IMR-90 (cell line): Measurements from ENCODE around the gene MPL. TPM values are rescaled to one million over a fixed set of nuclear protein-coding genes. Genes with fewer than 3 reads are reported as not detected.

ENCODE experiments used
- ATAC-seq: fragments of 200-7000 bp; cut with Tn5 transposase; 2 replicates; pipeline ENCODE4 v1.9.1; 2020; ENCODE audit warnings: low read depth, mild to moderate bottlenecking, moderate library complexity
- BruUV-seq: library from RNA; stranded (reverse); fragments of 400-500 nt; replicated peaks from 2 replicates; lab custom pipeline; 2021; lab: Mats Ljungman, UMichigan
- CTCF ChIA-PET: fragments of 300-600 bp; formaldehyde crosslinking; extraction: SDS; loops from one replicate; lab custom pipeline; 2021; ENCODE audit warnings: antibody characterized with exemption; lab: Yijun Ruan, JAX
- POLR2A ChIA-PET: fragments of 300-600 bp; sonication (Branson Sonifier 250); formaldehyde crosslinking; loops from one replicate; lab custom pipeline; 2022; ENCODE audit warnings: antibody characterized with exemption; ENCODE audit not compliant: unreplicated experiment; lab: Charles Lee
- DNase-seq: peaks from one replicate; pipeline ENCODE4 v3.0.0; 2013
- H2AFZ ChIP-seq: replicated peaks from 2 replicates; pipeline ENCODE3; 2013; ENCODE audit warnings: low read length, mild to moderate bottlenecking; ENCODE audit not compliant: poor library complexity
- H2AK5ac ChIP-seq: 2 replicates; pipeline ENCODE4 v1.6.1; 2013; ENCODE audit warnings: low read depth, low read length, inconsistent platforms
- H2AK9ac ChIP-seq: replicated peaks from 2 replicates; pipeline ENCODE3; 2013; ENCODE audit warnings: mild to moderate bottlenecking, low read depth, low read length, moderate library complexity; ENCODE audit not compliant: poor library complexity
- H2BK120ac ChIP-seq: 2 replicates; pipeline ENCODE4 v1.6.1; 2013; ENCODE audit warnings: low read depth, low read length, inconsistent platforms
- H2BK15ac ChIP-seq: 3 replicates; pipeline ENCODE4 v1.6.1; 2013; ENCODE audit warnings: low read depth, low read length, inconsistent platforms
- H2BK20ac ChIP-seq: 2 replicates; pipeline ENCODE4 v1.6.1; 2013; ENCODE audit warnings: low read depth, mild to moderate bottlenecking, inconsistent platforms, low read length, moderate library complexity
- H2BK5ac ChIP-seq: 2 replicates; pipeline ENCODE4 v1.6.1; 2013; ENCODE audit warnings: mild to moderate bottlenecking, low read depth, low read length, inconsistent platforms; ENCODE audit not compliant: poor library complexity, severe bottlenecking
- H3K14ac ChIP-seq: replicated peaks from 2 replicates; pipeline ENCODE4 v1.6.1; 2013; ENCODE audit warnings: low read depth, low read length, inconsistent platforms
- H3K18ac ChIP-seq: 2 replicates; pipeline ENCODE4 v1.6.1; 2013; ENCODE audit warnings: low read depth, low read length, control low read depth
- H3K23ac ChIP-seq: 2 replicates; pipeline ENCODE4 v1.6.1; 2013; ENCODE audit warnings: low read depth, low read length, inconsistent platforms
- H3K27ac ChIP-seq: 2 replicates; pipeline ENCODE4 v1.5.1; 2013; ENCODE audit warnings: mild to moderate bottlenecking, control low read depth, low read length; ENCODE audit not compliant: insufficient read depth
- H3K27me3 ChIP-seq: 2 replicates; pipeline ENCODE4 v1.6.1; 2013; ENCODE audit warnings: low read length; ENCODE audit not compliant: control insufficient read depth, insufficient read depth
- H3K36me3 ChIP-seq: 2 replicates; pipeline ENCODE4 v1.6.1; 2013; ENCODE audit warnings: low read length, mixed read lengths; ENCODE audit not compliant: control insufficient read depth, insufficient read depth
- H3K4ac ChIP-seq: 2 replicates; pipeline ENCODE4 v1.6.1; 2013; ENCODE audit warnings: low read depth, low read length, inconsistent platforms
- H3K4me1 ChIP-seq: 2 replicates; pipeline ENCODE4 v1.6.1; 2013; ENCODE audit warnings: low read length, mixed read lengths; ENCODE audit not compliant: control insufficient read depth, insufficient read depth
- H3K4me2 ChIP-seq: 2 replicates; pipeline ENCODE4 v1.6.1; 2013; ENCODE audit warnings: low read depth, mild to moderate bottlenecking, control low read depth, low read length, moderate library complexity
- H3K4me3 ChIP-seq: 2 replicates; pipeline ENCODE4 v1.5.1; 2013; ENCODE audit warnings: low read depth, mild to moderate bottlenecking, control low read depth, low read length, moderate library complexity; ENCODE audit not compliant: insufficient read depth
- H3K56ac ChIP-seq: 2 replicates; pipeline ENCODE4 v1.6.1; 2013; ENCODE audit warnings: low read length, inconsistent platforms; ENCODE audit not compliant: insufficient read depth; ENCODE audit errors: extremely low read depth
- H3K79me1 ChIP-seq, 2 experiments: 2 replicates each; pipeline ENCODE4 v1.6.1; 2013; ENCODE audit warnings: low read length in 2 of 2, inconsistent platforms in 1 of 2, low read depth in 1 of 2
- H3K9ac ChIP-seq: 2 replicates; pipeline ENCODE4 v1.6.1; 2013; ENCODE audit warnings: low read depth, low read length, control low read depth
- H3K9me1 ChIP-seq: 2 replicates; pipeline ENCODE4 v1.6.1; 2013; ENCODE audit warnings: low read length, inconsistent platforms; ENCODE audit not compliant: insufficient read depth
- H3K9me3 ChIP-seq: 2 replicates; pipeline ENCODE4 v1.6.1; 2013; ENCODE audit warnings: low read length; ENCODE audit not compliant: control insufficient read depth, insufficient read depth
- H4K20me1 ChIP-seq: 2 replicates; pipeline ENCODE4 v1.6.1; 2013; ENCODE audit warnings: low read length, inconsistent platforms; ENCODE audit not compliant: insufficient read depth
- H4K5ac ChIP-seq: 2 replicates; pipeline ENCODE4 v1.6.1; 2013; ENCODE audit warnings: mild to moderate bottlenecking, low read depth, low read length, control low read depth
- H4K8ac ChIP-seq, 2 experiments: 2 replicates each; pipeline ENCODE4 v1.6.1; 2013; ENCODE audit warnings: low read depth in 2 of 2, low read length in 2 of 2, control low read depth in 1 of 2, inconsistent platforms in 1 of 2
- H4K91ac ChIP-seq: 2 replicates; pipeline ENCODE4 v1.6.1; 2013; ENCODE audit warnings: low read depth, low read length, inconsistent platforms; ENCODE audit not compliant: insufficient read depth
- BHLHE40 ChIP-seq: fragments of 150-350 bp; IDR thresholded peaks from 2 replicates; pipeline ENCODE4 v1.6.1; 2016; ENCODE audit warnings: mild to moderate bottlenecking, low read depth, low read length
- CHD1 ChIP-seq: IDR thresholded peaks from 2 replicates; pipeline ENCODE4 v1.6.1; 2012; ENCODE audit warnings: low read depth, low read length, improper control_type of control experiment
- CTCF ChIP-seq: conservative IDR thresholded peaks from 2 replicates; pipeline ENCODE4 v1.5.1; 2012; ENCODE audit warnings: mild to moderate bottlenecking, low read depth, low read length, improper control_type of control experiment
- WGBS, 2 experiments: methylation state at CpG; one replicate each; pipeline versions ENCODE4 v1.1.5 to v1.1.7; 2013; ENCODE audit warnings: missing lambda C conversion rate in 2 of 2; ENCODE audit not compliant: insufficient read length in 1 of 2; ENCODE audit errors: extremely low coverage in 2 of 2; 5-methylcytosine and 5-hydroxymethylcytosine counted together
- dilution Hi-C: fragments of 300-500 bp; cut with HindIII; formaldehyde crosslinking; loops from one replicate; pipeline ENCODE4 v1.14.3; 2018; ENCODE audit warnings: low sequenced_read_pairs; ENCODE audit not compliant: unreplicated experiment
- in situ Hi-C: fragments of 300-500 bp; cut with MboI; formaldehyde crosslinking; loops from 3 replicates; pipeline ENCODE4 v1.14.3; 2019; ENCODE audit warnings: low sequenced_read_pairs, inconsistent platforms, mixed read lengths
- intact Hi-C: fragments of 100-400 bp; cut with micrococcal nuclease; formaldehyde crosslinking; loops from 2 replicates; pipeline ENCODE4 v1.10.0; 2022
- polyA plus RNA-seq, 3 experiments: library from polyadenylated mRNA; depleted of rRNA; stranded (reverse); fragments of >200 nt; gene quantifications; 2 replicates each; pipeline ENCODE4 v1.2.3, GENCODE V29; 2012; ENCODE audit warnings: low replicate concordance in 1 of 3
- total RNA-seq: library from RNA; depleted of rRNA; stranded (reverse); fragments of >200 nt; gene quantifications from 2 replicates; pipeline ENCODE4 v1.2.3, GENCODE V29; 2012

Gene MPL
- total and polyA plus RNA-seq, 2 of the 4 experiments (the other 2 are of a cell fraction): 0.12 TPM; not detected in 1

- Histone ChIP-seq H4K5ac (peak overlapping the region; percentile 90), H3K9ac (peak overlapping the region; percentile 51), H4K91ac (peak overlapping the region; percentile 90), H3K18ac (peak overlapping the region; percentile 91), H3K4me1 (peaks cover 18% of the 10 kb centered on the region), H3K27me3 (0 out of 2 replicates have a peak, but pooled peaks cover 7% of the 10 kb centered on the region), H3K4me2 (peak overlapping the region; percentile 68), H2BK20ac (peak overlapping the region; percentile 88), H2AK5ac (peak overlapping the region; percentile 78), H2AFZ (peak overlapping the region; percentile 94), H4K8ac (peak overlapping the region; percentile 74 to 78), H3K14ac (peak overlapping the region; percentile 74), H3K9me3 (no peaks in the 10 kb centered on the region), H3K79me1 (no peaks in the 10 kb centered on the region), H3K4me3 (peak overlapping the region; percentile 19), H4K20me1 (peaks cover 3% of the 10 kb centered on the region; the same call in 1 of the 2 replicates), H3K27ac (peak overlapping the region; percentile 88), H3K23ac (peak overlapping the region; percentile 82; the same call in 1 of the 2 replicates), H3K4ac (peak overlapping the region; percentile 78), H3K36me3 (no peaks in the 10 kb centered on the region), H2AK9ac (peak overlapping the region; percentile 80), H3K56ac (no peak overlapping the region), H2BK15ac (peak overlapping the region; percentile 79; the same call in 2 of the 3 replicates), H2BK5ac (peak overlapping the region; percentile 55), H2BK120ac (peak overlapping the region; percentile 74), H3K9me1 (peaks cover 19% of the 10 kb centered on the region)
- BruUV-seq: no TSS peak
- in situ Hi-C loops: no loop called here
- ATAC-seq (peak; percentile 44), DNase-seq (no peak)
- ChIA-PET CTCF (interaction anchor here (0.6 to 1.5 kb wide), 2 partner anchors 9 to 19 kb away, joined by 3 read pairs; partner anchors contain the start of gene ELOVL1), POLR2A (no interaction called here)
- intact Hi-C loops: no loop called here
- dilution Hi-C loops: no loop called here
- TF ChIP-seq CTCF: no peak
- 0 out of 2 replicates have a peak, but pooled peaks have one; percentile 11 for TF ChIP-seq BHLHE40
- no peak for TF ChIP-seq CHD1
- WGBS, 2 experiments: 14% methylated on average over 18 of the region's 72 CpGs; no CpG with 5 or more reads in 1 of the 2 experiments
Measured at GRCh38 chr1:43348809-43349593, 11.4 kb downstream of the MPL start.
